HG03558 (cell line): ENCODE data around the gene MCM9.
"Not testable (repeated sequence)": the region's sequence is repeated elsewhere in the genome, so short reads cannot be mapped to it uniquely, and the experiment has no call there.

Experiments
- ATAC-seq: cut with Tn5 transposase; IDR thresholded peaks from one replicate; pipeline ENCODE4 v1.9.1; 2021; ENCODE audit warnings: moderate number of reproducible peaks; ENCODE audit not compliant: unreplicated experiment; ENCODE audit errors: extremely low read depth

Gene MCM9

GRCh38 chr6:118869894-118870589 lies 64.9 kb downstream of the MCM9 start:
- ATAC-seq, result no peak

- no peak for ATAC-seq
Measured at GRCh38 chr6:118869350-118869749, 65.6 kb downstream of the MCM9 start.

GRCh38 chr6:118868901-118869300 lies 66.1 kb downstream of the MCM9 start:
- ATAC-seq, result not testable (repeated sequence)

GRCh38 chr6:118867181-118867580 lies 67.8 kb downstream of the MCM9 start:
- no peak for ATAC-seq

- no peak for ATAC-seq
Measured at GRCh38 chr6:118865100-118865391, 69.9 kb downstream of the MCM9 start.

- no peak for ATAC-seq
Measured at GRCh38 chr6:118864341-118865099, 70.4 kb downstream of the MCM9 start.

- ATAC-seq, result no peak
Measured at GRCh38 chr6:118862443-118862842, 72.5 kb downstream of the MCM9 start.

GRCh38 chr6:118860880-118861279 lies 74.1 kb downstream of the MCM9 start:
- no peak for ATAC-seq

- ATAC-seq, result no peak
Measured at GRCh38 chr6:118860363-118860762, 74.6 kb downstream of the MCM9 start.

- ATAC-seq, result no peak
Measured at GRCh38 chr6:118859517-118860064, 75.4 kb downstream of the MCM9 start.

- no peak for ATAC-seq
Measured at GRCh38 chr6:118856301-118856700, 78.7 kb downstream of the MCM9 start.

GRCh38 chr6:118853408-118853807 lies 81.6 kb downstream of the MCM9 start:
- no peak for ATAC-seq

GRCh38 chr6:118844915-118845314 lies 90.0 kb downstream of the MCM9 start:
- ATAC-seq, result peak; percentile 46

- ATAC-seq, result peak; percentile 91
Measured at GRCh38 chr6:118843685-118844390, 91.1 kb downstream of the MCM9 start.

GRCh38 chr6:118830691-118831090 lies 104.3 kb downstream of the MCM9 start:
- ATAC-seq, result no peak

GRCh38 chr6:118829817-118830478 lies 105.0 kb downstream of the MCM9 start:
- ATAC-seq, result no peak

- no peak for ATAC-seq
Measured at GRCh38 chr6:118826096-118826495, 108.9 kb downstream of the MCM9 start.

GRCh38 chr6:118825661-118826060 lies 109.3 kb downstream of the MCM9 start:
- ATAC-seq, result no peak

GRCh38 chr6:118815495-118815894 lies 119.5 kb downstream of the MCM9 start:
- no peak for ATAC-seq

- ATAC-seq, result no peak
Measured at GRCh38 chr6:118813775-118814174, 121.2 kb downstream of the MCM9 start.

- no peak for ATAC-seq
Measured at GRCh38 chr6:118812970-118813369, 122.0 kb downstream of the MCM9 start.
